ENCODE measurements around the gene SASH3. TPM values are rescaled to one million over a fixed set of nuclear protein-coding genes. Genes with fewer than 3 reads are reported as not detected.
A peak's percentile ranks its signal among the peaks of the same experiment; 100 is the strongest.

Gene SASH3
- total RNA-seq, 2 donors from 2014 or later = 148 to 166 TPM

GRCh38 chrX:129746557-129747470 lies 32.9 kb upstream of the SASH3 start:
- H3K4me1 Mint-ChIP-seq (ENCODE audit: low read depth) = peaks cover 46% of the 10 kb centered on the region
- no peak for DNase-seq

GRCh38 chrX:129747533-129747932 lies 32.2 kb upstream of the SASH3 start:
- no peak for DNase-seq
- H3K36me3 Mint-ChIP-seq (ENCODE audit: insufficient read depth in 2 of 2) = no peaks in the 10 kb centered on the region
- no peak overlapping the region for H3K27ac Mint-ChIP-seq
- peaks cover 31% of the 10 kb centered on the region for H3K27me3 Mint-ChIP-seq (ENCODE audit: low read depth)
- H3K4me3 Mint-ChIP-seq = no peak overlapping the region
- peaks cover 42% of the 10 kb centered on the region for H3K4me1 Mint-ChIP-seq (ENCODE audit: low read depth)
- no peaks in the 10 kb centered on the region for H3K9me3 Mint-ChIP-seq
- no peak for ATAC-seq (replicated peaks in 1 of 2)

More at GRCh38 chrX:129746557-129747470, 32.9 kb upstream of the SASH3 start:
- no peak overlapping the region for H3K27ac Mint-ChIP-seq
- no peaks in the 10 kb centered on the region for H3K9me3 Mint-ChIP-seq
- H3K27me3 Mint-ChIP-seq (ENCODE audit: low read depth) = peaks cover 34% of the 10 kb centered on the region
- H3K36me3 Mint-ChIP-seq (ENCODE audit: insufficient read depth in 2 of 2) = no peaks in the 10 kb centered on the region
- ATAC-seq (replicated peaks in 1 of 2) = no peak
- H3K4me3 Mint-ChIP-seq = no peak overlapping the region

GRCh38 chrX:129748305-129748704 lies 31.4 kb upstream of the SASH3 start:
- Mint-ChIP-seq H3K4me1 (ENCODE audit: low read depth) (peaks cover 36% of the 10 kb centered on the region), H3K27ac (no peak overlapping the region), H3K36me3 (ENCODE audit: insufficient read depth in 2 of 2) (no peaks in the 10 kb centered on the region), H3K27me3 (ENCODE audit: low read depth) (peaks cover 26% of the 10 kb centered on the region), H3K4me3 (no peak overlapping the region), H3K9me3 (no peaks in the 10 kb centered on the region)
- DNase-seq = no peak
- no peak for ATAC-seq (replicated peaks in 1 of 2)

GRCh38 chrX:129749069-129749468 lies 30.7 kb upstream of the SASH3 start:
- H3K4me3 Mint-ChIP-seq = no peak overlapping the region
- H3K9me3 Mint-ChIP-seq = no peaks in the 10 kb centered on the region
- H3K36me3 Mint-ChIP-seq (ENCODE audit: insufficient read depth in 2 of 2) = no peaks in the 10 kb centered on the region
- no peak for DNase-seq
- no peak for ATAC-seq (replicated peaks in 1 of 2)
- H3K27ac Mint-ChIP-seq = no peak overlapping the region
- H3K27me3 Mint-ChIP-seq (ENCODE audit: low read depth) = peaks cover 26% of the 10 kb centered on the region
- peaks cover 33% of the 10 kb centered on the region for H3K4me1 Mint-ChIP-seq (ENCODE audit: low read depth)

GRCh38 chrX:129750971-129751370 lies 28.8 kb upstream of the SASH3 start:
- Mint-ChIP-seq H3K27ac (no peak overlapping the region), H3K4me1 (ENCODE audit: low read depth) (peaks cover 24% of the 10 kb centered on the region), H3K27me3 (ENCODE audit: low read depth) (peaks cover 11% of the 10 kb centered on the region), H3K36me3 (ENCODE audit: insufficient read depth in 2 of 2) (no peaks in the 10 kb centered on the region), H3K9me3 (no peaks in the 10 kb centered on the region), H3K4me3 (no peak overlapping the region)
- ATAC-seq (replicated peaks in 1 of 2) (no peak), DNase-seq (no peak)

- peak overlapping the region in 1 of 2 donors; percentile 54 for H3K4me3 Mint-ChIP-seq
- peak overlapping the region; percentile 54 for H3K27ac Mint-ChIP-seq
- no peak for DNase-seq
- no peaks in the 10 kb centered on the region for H3K9me3 Mint-ChIP-seq
- H3K27me3 Mint-ChIP-seq (ENCODE audit: low read depth) = no peaks in the 10 kb centered on the region
- peaks cover 41% of the 10 kb centered on the region for H3K4me1 Mint-ChIP-seq (ENCODE audit: low read depth)
- H3K36me3 Mint-ChIP-seq (ENCODE audit: insufficient read depth in 2 of 2) = no peaks in the 10 kb centered on the region
- ATAC-seq (replicated peaks in 1 of 2) = peak in 1 of 2 donors; percentile 23
These were observed 25.4 kb upstream of the SASH3 start for GRCh38 chrX:129754056-129755024.

GRCh38 chrX:129755779-129756650 lies 23.7 kb upstream of the SASH3 start:
- H3K27me3 Mint-ChIP-seq (ENCODE audit: low read depth) = no peaks in the 10 kb centered on the region
- DNase-seq (peak in 1 of 2 donors; percentile 35), ATAC-seq (replicated peaks in 1 of 2) (peak; percentile 37 to 38)
- H3K36me3 Mint-ChIP-seq (ENCODE audit: insufficient read depth in 2 of 2) = no peaks in the 10 kb centered on the region
- H3K9me3 Mint-ChIP-seq = no peaks in the 10 kb centered on the region
- peaks cover 54% of the 10 kb centered on the region for H3K4me1 Mint-ChIP-seq (ENCODE audit: low read depth)
- H3K4me3 Mint-ChIP-seq = peak overlapping the region; percentile 58 to 67
- peak overlapping the region; percentile 68 for H3K27ac Mint-ChIP-seq

- Mint-ChIP-seq H3K27me3 (ENCODE audit: low read depth) (no peaks in the 10 kb centered on the region), H3K27ac (peak overlapping the region; percentile 93), H3K9me3 (no peaks in the 10 kb centered on the region), H3K4me3 (peak overlapping the region; percentile 36 to 79), H3K36me3 (ENCODE audit: insufficient read depth in 2 of 2) (no peaks in the 10 kb centered on the region), H3K4me1 (ENCODE audit: low read depth) (peaks cover 44% of the 10 kb centered on the region)
- DNase-seq (peak; percentile 67 to 72), ATAC-seq (replicated peaks in 1 of 2) (peak; percentile 87 to 91)
These were observed 20.1 kb upstream of the SASH3 start for GRCh38 chrX:129759576-129760061.

- Mint-ChIP-seq H3K27ac (peak overlapping the region; percentile 93), H3K36me3 (ENCODE audit: insufficient read depth in 2 of 2) (no peaks in the 10 kb centered on the region), H3K4me3 (peak overlapping the region; percentile 36 to 79), H3K9me3 (no peaks in the 10 kb centered on the region), H3K27me3 (ENCODE audit: low read depth) (no peaks in the 10 kb centered on the region), H3K4me1 (ENCODE audit: low read depth) (peaks cover 43% of the 10 kb centered on the region)
- DNase-seq (no peak), ATAC-seq (replicated peaks in 1 of 2) (peak; percentile 18)
These were observed 19.6 kb upstream of the SASH3 start for GRCh38 chrX:129760155-129760554.

- Mint-ChIP-seq H3K4me3 (no peak overlapping the region), H3K27ac (no peak overlapping the region), H3K9me3 (no peaks in the 10 kb centered on the region), H3K4me1 (ENCODE audit: low read depth) (peaks cover 39% of the 10 kb centered on the region), H3K36me3 (ENCODE audit: insufficient read depth in 2 of 2) (no peaks in the 10 kb centered on the region), H3K27me3 (ENCODE audit: low read depth) (no peaks in the 10 kb centered on the region)
- no peak for DNase-seq
- ATAC-seq (replicated peaks in 1 of 2) = no peak
These were observed 18.8 kb upstream of the SASH3 start for GRCh38 chrX:129760981-129761380.

GRCh38 chrX:129761596-129761995 lies 18.2 kb upstream of the SASH3 start:
- Mint-ChIP-seq H3K4me1 (ENCODE audit: low read depth) (peaks cover 34% of the 10 kb centered on the region), H3K36me3 (ENCODE audit: insufficient read depth in 2 of 2) (no peaks in the 10 kb centered on the region), H3K27me3 (ENCODE audit: low read depth) (no peaks in the 10 kb centered on the region), H3K27ac (no peak overlapping the region), H3K4me3 (no peak overlapping the region), H3K9me3 (no peaks in the 10 kb centered on the region)
- no peak for DNase-seq
- no peak for ATAC-seq (replicated peaks in 1 of 2)

GRCh38 chrX:129762448-129762847 lies 17.3 kb upstream of the SASH3 start:
- Mint-ChIP-seq H3K4me1 (ENCODE audit: low read depth) (peaks cover 33% of the 10 kb centered on the region), H3K27me3 (ENCODE audit: low read depth) (no peaks in the 10 kb centered on the region), H3K9me3 (no peaks in the 10 kb centered on the region), H3K36me3 (ENCODE audit: insufficient read depth in 2 of 2) (no peaks in the 10 kb centered on the region), H3K27ac (no peak overlapping the region), H3K4me3 (no peak overlapping the region)
- no peak for ATAC-seq (replicated peaks in 1 of 2)
- no peak for DNase-seq
